ENCODE measurements around the gene AKAP12.
"Not testable (repeated sequence)": the region's sequence is repeated elsewhere in the genome, so short reads cannot be mapped to it uniquely, and the experiment has no call there.

Gene AKAP12

DNA sequence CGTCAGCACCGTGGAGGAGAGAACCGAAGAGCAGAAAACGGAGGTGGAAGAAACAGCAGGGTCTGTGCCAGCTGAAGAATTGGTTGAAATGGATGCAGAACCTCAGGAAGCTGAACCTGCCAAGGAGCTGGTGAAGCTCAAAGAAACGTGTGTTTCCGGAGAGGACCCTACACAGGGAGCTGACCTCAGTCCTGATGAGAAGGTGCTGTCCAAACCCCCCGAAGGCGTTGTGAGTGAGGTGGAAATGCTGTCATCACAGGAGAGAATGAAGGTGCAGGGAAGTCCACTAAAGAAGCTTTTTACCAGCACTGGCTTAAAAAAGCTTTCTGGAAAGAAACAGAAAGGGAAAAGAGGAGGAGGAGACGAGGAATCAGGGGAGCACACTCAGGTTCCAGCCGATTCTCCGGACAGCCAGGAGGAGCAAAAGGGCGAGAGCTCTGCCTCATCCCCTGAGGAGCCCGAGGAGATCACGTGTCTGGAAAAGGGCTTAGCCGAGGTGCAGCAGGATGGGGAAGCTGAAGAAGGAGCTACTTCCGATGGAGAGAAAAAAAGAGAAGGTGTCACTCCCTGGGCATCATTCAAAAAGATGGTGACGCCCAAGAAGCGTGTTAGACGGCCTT is 110.0 kb downstream of the AKAP12 start:
- DNase-seq (ENCODE audit: low spot score) = no peak

GRCh38 chr6:151350442-151351145 is 110.8 kb downstream of the AKAP12 start:
- DNase-seq (ENCODE audit: low spot score) = no peak

- DNase-seq (ENCODE audit: low spot score) = no peak
These were observed 111.5 kb downstream of the AKAP12 start for GRCh38 chr6:151351146-151351700.

- no peak for DNase-seq (ENCODE audit: low spot score)
These were observed 112.0 kb downstream of the AKAP12 start for GRCh38 chr6:151351731-151352130.

DNA sequence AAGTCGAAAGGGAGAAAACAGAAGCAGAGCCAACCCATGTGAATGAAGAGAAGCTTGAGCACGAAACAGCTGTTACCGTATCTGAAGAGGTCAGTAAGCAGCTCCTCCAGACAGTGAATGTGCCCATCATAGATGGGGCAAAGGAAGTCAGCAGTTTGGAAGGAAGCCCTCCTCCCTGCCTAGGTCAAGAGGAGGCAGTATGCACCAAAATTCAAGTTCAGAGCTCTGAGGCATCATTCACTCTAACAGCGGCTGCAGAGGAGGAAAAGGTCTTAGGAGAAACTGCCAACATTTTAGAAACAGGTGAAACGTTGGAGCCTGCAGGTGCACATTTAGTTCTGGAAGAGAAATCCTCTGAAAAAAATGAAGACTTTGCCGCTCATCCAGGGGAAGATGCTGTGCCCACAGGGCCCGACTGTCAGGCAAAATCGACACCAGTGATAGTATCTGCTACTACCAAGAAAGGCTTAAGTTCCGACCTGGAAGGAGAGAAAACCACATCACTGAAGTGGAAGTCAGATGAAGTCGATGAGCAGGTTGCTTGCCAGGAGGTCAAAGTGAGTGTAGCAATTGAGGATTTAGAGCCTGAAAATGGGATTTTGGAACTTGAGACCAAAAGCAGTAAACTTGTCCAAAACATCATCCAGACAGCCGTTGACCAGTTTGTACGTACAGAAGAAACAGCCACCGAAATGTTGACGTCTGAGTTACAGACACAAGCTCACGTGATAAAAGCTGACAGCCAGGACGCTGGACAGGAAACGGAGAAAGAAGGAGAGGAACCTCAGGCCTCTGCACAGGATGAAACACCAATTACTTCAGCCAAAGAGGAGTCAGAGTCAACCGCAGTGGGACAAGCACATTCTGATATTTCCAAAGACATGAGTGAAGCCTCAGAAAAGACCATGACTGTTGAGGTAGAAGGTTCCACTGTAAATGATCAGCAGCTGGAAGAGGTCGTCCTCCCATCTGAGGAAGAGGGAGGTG is 112.9 kb downstream of the AKAP12 start:
- DNase-seq (ENCODE audit: low spot score) = no peak

- DNase-seq (ENCODE audit: low spot score) = no peak
These were observed 114.0 kb downstream of the AKAP12 start for GRCh38 chr6:151353795-151354194.

DNA sequence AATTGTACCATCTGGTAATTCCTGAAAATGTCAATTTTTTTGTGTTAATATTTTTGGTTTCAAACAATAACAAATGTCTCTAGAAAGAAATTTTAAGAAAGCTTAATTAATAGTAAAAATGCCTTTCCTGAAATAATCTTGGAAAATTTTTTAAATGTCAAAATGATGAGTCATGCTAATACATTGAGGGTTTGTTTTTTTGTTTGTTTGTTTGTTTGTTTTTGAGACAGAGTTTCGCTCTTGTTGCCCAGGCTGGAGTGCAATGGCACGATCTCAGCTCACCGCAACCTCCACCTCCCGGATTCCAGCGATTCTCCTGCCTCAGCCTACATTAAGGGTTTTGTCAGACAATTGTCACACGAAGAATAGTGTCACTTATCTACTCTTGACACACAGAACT is 117.2 kb downstream of the AKAP12 start:
- not testable (repeated sequence) for DNase-seq (ENCODE audit: low spot score)

DNA sequence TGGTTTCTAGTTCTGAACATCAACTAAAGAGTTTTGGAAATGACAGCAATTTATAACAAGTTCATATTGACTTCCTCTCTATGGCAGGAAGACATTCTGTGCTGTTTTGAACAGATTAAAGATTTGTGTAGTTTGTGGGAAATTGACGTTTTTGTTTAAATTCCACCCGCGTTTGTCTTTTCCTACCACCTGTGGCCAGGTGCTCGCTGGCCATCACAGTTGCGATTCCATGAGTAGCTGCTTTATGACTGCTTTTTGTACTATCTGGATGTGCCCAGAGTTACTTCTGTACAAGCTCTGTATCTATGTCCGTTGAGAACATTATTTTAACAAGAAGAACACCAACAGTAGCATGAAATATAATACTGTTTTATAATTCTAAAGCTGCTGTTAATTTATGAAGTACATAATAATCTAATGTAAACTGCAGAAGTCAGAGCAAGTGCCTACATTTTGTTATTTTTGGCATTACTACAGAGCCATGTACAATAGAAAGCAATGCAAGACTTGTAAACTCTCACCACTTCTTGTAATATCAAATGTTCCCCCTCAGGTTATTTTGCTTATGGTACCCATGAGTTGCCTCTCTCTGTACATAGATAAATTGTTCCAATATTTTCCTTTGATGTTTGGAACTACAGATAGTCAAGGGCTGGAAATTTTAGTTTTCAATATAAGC is 118.1 kb downstream of the AKAP12 start:
- DNase-seq (ENCODE audit: low spot score) = no peak

GRCh38 chr6:151358475-151358874 is 118.7 kb downstream of the AKAP12 start:
- peak; percentile 79 for DNase-seq (ENCODE audit: low spot score)

DNA sequence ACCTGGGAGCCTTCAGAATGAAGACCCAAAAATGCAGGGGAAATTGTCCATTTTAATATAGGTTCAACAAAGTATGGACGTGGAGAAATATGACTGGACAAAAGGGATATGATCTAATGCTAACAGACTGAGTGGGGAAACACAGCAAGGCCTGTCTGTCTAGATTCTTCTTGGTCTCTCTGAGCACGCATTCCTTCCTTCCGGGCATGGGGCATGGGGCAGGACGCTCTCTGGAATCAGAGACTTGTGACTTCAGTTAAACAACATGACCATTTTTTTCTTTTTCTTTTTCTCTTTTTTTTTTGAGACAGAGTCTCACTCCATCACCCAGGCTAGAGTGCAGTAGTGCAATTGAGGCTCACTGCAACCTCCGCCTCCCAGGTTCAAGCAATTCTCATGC is 119.7 kb downstream of the AKAP12 start:
- DNase-seq (ENCODE audit: low spot score) = no peak

DNA sequence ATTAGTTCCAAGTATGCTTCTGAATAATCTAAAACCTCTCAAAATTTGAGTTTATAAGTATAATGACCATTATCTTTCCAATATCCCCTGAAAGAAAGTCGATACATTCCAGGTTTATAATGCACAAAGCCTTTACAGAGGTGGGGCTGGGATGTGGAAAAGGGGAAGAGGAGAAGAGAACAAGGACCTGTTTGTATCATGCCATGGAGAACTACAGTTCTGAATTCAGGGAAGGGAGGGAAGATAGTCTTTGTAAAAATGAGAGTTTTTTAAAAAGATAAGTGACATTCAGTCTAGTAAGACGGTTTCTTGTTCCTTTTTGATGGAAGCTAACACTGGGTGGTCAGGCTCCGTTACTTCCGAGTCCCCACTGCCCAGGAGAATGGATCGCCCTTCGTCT is 125.5 kb downstream of the AKAP12 start:
- DNase-seq (ENCODE audit: low spot score) = peak; percentile 55

GRCh38 chr6:151370509-151371078 is 130.8 kb downstream of the AKAP12 start:
- no peak for DNase-seq (ENCODE audit: low spot score)

- DNase-seq (ENCODE audit: low spot score) = no peak
These were observed 132.4 kb downstream of the AKAP12 start for GRCh38 chr6:151372164-151372563.

DNA sequence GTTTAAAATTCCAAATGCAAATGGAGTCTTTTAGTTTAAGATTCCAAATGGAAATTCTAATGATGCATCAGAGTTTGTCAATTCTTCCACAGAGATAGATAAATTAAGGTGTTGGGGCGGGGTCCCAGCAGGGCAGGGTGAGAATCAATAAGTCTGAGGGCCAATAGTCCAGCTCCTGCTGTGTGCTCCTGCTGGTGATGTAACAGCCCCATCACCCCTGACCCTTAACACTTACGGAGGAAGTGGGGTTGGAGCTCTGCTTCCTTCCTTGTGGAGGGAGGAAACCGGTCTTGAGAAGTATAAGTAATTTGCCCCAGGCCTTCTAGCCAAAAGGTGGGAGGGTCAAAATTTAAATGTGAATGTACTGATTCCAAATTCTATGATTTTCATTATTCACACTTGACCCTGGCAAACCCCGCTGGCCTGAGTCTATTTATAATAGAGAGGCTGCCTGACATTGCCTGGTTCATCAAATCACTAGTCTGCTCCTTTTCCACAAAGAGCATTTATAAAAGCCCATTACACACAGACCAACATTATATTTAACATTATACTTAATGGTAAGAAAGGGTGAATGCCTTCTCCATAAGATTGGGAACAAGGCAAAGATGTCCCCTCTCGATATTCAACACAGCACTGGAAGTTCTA is 134.4 kb downstream of the AKAP12 start:
- no peak for DNase-seq (ENCODE audit: low spot score)

GRCh38 chr6:151375833-151376232 is 136.1 kb downstream of the AKAP12 start:
- DNase-seq (ENCODE audit: low spot score) = no peak

GRCh38 chr6:151376440-151376839 is 136.7 kb downstream of the AKAP12 start:
- DNase-seq (ENCODE audit: low spot score) = no peak

GRCh38 chr6:151377095-151377494 is 137.3 kb downstream of the AKAP12 start:
- no peak for DNase-seq (ENCODE audit: low spot score)

- DNase-seq (ENCODE audit: low spot score) = no peak
These were observed 140.4 kb downstream of the AKAP12 start for GRCh38 chr6:151379933-151380847.

DNA sequence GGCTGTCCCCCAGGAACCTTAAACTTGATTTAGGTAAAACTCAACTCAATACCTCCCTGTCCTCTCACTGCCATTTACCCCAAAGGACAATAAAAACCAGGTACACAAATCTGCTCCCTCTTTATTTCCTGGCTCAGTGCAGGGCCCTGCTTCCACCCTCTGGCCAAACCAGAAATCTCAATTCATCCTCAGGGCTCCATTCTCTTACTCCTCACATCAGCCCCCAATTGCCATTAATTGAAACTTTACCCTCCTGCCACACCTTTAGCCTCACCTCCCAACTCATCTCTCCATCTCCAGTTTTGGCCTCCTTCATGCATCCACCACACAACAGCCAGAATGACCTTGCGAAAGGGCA is 141.1 kb downstream of the AKAP12 start:
- DNase-seq (ENCODE audit: low spot score) = no peak

DNA sequence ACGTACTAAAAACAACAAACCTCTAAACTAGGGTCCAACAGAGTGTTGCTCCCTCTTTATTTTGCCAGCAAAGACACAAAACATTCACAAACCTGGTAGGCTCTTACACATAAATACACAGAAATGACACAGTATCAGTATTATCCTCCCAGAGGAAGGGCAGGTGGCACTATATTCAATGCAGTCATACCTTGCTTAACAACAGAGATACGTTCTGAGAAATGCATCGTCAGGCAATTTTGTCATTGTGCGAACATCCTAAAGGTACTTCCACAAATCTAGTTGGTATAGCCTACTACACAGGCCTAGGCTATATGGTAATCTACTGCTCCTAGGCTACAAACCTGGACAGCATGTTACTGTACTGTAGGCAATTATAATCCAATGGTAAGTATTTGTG is 142.0 kb downstream of the AKAP12 start:
- no peak for DNase-seq (ENCODE audit: low spot score)

Data from COLO829 (cell line).